GM19328 (cell line): ENCODE measurements around the gene GNE.
A peak's percentile ranks its signal among the peaks of the same experiment; 100 is the strongest.
"Not testable (repeated sequence)": the region's sequence is repeated elsewhere in the genome, so short reads cannot be mapped to it uniquely, and the experiment has no call there.

Experiments
- ATAC-seq: cut with Tn5 transposase; IDR thresholded peaks from one replicate; pipeline ENCODE4 v1.9.1; 2021; ENCODE audit warnings: mild to moderate bottlenecking, moderate library complexity; ENCODE audit not compliant: unreplicated experiment

GNE gene

DNA sequence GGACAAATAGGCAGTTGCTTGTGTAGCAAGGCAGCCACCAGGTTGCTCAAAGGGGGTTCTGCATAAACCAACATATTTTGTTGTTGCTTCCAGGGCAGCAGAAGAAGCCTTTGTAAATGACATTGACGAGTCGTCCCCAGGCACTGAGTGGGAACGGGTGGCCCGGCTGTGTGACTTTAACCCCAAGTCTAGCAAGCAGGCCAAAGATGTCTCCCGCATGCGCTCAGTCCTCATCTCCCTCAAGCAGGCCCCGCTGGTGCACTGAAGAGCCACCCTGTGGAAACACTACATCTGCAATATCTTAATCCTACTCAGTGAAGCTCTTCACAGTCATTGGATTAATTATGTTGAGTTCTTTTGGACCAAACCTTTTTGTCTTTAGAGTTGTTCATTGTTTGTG lies 46.7 kb downstream of the GNE start:
- ATAC-seq = no peak

DNA sequence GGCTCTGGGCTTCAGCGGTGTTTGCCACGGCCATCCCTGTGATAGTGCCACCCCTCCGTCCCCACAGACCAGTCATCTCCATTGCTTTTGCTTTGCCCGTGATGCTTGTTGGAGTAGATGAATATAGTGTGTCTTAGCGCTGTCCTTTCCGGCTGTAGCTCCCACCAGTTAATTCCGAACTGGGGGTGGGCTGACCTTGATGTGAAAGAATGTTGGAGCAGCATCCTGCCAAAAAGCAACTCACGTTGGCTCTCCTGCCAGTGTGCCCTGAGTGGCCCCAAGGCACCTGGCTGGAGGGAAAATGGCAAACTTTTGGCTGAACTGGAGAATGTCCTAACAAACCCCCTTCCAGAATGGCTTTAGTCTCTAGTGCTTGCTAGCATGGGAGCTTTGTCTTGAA lies 47.5 kb downstream of the GNE start:
- ATAC-seq = no peak

DNA sequence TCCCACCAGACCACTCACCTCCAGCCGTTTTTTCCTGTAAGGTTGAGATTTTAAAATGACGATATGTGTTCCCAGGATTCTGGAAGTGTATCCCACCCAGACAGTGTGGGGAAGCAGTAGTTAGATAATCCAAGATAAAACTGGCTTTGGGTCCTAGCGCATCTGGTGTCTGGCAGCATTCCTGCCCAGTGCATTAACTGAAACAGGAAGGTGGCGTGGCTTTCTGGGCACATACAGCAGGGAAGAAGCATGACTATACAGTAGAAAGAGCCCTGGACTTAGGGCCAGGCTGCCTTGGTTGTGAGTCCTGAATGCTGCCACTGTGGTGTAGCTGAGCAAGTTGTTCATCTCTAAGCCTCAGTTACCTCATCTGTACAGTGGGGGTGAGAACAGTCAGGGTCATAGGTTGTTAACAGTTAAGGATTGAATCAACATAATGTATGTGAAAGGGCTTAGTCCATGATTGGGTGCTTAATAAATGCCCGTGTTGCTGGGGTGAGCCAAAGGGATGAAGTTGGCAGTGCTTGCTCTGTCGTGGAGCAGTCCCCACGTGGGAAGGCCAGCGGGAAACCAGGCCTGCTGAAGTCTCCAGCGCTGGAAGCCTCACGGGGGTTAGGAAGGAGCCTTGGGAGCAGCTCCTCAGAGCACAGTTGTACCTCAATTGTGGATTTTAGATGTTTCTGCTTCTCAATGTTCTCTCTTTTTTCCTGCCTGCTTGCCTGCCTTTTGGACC lies 49.6 kb downstream of the GNE start:
- no peak for ATAC-seq

DNA sequence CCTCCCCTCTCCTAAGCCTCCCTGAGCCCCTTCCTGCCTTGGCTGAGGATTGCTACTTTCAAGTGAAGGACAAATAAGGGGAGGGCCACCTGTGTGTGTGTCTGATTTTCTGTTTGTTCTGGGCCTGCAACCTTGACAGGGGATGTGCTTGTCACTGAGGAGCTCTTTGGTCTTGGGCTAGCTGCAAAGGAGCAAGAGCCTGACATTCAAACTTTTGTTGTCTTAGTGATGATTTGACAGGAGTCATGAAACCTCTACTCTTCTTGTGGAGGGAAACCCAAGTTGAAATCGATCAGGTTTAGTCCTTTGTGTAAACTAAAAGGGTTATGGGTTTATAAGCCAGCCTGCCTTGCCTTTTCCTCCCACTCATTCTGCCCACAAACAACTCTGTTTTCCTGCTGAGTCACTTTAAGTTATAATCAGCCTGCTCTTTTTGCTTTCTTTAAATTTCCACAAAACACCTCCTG lies 50.7 kb downstream of the GNE start:
- ATAC-seq = no peak

DNA sequence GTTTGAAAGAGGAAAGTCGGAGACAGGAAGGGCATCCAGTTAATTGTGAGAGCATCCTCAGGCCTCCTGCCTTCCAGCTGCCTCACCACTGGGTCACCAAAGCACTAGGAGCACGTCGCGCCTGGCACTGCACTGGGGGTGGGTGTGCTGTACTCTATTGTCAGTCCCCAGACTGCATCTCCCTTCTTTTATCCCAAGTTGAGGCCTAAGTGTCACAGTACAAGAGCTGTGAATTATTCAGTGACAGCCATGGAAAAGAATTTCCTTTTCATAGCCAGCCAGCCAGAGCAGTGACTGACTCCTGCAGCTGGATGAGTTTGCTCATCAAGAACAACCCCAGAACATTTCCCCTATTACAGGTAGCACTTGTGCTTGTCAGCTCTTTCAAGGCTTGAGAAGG lies 51.2 kb downstream of the GNE start:
- no peak for ATAC-seq

DNA sequence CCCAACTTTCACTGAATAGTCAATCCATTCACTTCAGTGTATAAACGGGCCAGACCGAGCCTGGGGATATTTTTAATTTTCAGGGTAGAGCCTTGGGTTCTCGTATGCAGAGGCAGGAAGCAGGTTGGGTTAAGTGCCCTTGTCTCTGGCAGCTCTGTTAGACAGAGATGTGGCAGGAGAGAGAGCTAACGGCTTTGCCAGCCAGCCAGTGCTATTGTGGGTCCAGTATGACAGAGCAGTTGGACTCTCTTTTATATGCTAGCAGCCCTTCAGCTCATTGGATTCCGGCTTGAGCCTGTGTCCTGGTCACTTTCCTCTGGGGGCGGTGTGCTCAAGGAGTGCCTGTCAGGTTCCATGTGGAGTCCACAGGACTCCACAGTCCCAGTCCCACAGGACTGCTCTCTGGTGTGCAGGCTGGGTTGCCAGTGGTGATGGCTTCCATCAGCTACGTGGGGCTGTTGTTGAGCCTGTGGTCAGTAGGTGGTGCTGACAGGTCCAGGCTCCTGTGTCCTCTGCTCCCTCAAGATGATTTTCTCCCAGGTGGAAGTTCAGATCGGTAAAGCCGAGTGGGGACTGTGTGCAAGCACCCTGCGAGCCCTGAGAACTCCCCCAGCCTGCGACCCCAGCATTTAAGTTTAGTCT lies 53.2 kb downstream of the GNE start:
- no peak for ATAC-seq

DNA sequence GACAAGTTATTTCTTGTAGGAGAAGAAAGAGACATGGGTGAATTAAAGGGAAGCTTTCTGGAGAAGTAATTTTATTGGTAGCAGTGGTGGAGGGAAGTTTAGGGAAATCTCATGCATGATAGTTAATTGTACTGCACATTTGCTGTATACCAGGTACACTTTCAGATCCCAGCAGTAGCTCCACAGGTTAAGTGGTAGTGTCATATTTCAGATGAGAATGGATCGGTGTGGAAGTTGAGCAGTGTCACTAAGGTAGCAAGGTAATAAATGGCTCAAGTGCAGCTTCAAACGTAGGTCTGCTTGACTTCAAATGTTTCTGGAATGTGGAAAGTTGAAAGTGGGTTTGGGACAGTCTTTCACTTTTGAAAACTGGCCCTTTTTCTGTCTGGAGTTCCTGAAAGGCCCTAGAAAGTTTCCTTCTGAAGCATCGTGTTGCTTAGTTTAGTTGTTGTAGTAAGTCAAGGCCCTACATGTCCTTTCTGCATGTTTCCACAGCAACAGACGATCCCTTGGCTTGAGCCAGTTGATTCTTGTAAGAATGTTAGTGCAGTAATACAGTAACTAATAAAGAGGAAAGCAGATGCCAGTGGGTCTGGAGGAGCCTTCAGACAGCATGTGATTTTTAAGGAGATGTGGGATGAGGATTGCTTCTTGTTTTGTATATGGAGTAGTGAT lies 63.8 kb downstream of the GNE start:
- no peak for ATAC-seq

DNA sequence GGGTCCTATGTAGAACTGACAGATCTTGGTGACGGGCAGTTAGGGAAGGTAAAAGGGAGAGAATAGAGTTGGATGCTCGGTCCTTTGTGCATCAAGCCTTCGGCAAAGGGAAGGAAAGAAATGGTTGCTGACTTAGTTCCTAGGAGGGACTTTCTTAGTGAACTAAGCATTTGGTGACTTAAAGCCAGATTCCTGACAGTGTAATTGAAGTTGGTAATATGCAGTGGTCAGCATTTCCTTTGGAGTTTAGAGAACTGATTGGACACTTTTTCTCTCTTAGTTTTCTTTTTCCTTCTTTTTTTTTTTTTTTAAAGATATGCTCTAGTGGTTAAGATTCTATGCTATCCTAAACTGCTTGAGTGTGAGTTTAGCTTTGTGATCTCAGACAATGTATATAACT lies 65.2 kb downstream of the GNE start:
- no peak for ATAC-seq

DNA sequence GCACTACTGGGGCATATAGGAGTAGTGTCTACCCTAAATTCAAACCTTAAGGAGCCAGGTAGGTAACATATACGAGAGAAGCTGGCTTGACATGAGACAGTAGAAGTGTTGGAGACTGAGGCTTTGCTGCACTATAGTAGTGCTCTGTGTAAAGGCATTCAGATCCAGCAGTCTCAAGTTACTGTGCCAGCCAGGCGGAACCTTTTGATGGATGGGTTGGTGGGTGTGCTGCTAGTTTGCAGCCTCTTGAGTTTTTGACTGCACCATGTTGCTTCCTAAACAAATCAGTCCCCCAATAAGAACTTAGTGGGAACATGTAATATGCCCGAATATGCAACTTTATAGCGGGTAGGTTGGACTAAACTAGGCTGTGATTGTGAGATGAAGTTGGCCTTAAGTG lies 66.1 kb downstream of the GNE start:
- no peak for ATAC-seq

DNA sequence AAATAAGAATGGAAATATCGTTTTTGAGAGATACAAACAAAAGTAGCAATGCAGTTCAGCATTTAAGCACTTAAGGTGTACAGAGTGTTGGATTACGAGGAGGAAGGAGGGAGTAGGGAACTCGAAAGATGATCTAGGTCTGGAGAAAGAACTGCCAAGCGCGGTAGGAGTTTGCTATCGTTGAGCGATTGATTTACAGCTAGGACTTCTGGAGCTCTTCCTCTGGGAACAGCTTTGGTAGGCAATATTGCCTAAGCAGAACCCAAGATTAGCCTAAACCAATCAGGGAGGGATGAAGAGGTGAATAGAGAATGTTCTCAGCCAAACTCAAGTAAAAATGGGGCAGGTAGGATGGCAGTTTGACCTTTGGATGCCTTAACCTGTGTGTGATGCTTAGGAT lies 66.6 kb downstream of the GNE start:
- ATAC-seq = no peak

DNA sequence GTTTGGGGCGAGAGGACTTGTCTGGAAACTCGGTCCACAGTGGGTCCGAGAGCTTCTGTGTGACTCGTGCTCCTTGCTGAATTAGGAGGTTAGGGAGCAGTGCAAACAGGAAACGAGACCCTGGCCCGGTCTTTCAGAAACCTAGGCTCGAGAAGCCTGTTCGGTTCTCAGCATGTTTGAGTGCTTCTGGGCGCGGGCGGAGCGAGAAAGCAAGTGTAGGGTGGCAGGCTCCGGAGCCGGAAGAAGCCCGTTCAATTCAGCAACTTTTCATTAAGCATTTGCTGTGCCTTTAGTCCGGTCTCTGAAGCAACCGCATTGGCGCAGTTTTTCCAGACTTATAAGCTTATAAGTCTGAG lies 67.0 kb downstream of the GNE start:
- ATAC-seq = no peak

DNA sequence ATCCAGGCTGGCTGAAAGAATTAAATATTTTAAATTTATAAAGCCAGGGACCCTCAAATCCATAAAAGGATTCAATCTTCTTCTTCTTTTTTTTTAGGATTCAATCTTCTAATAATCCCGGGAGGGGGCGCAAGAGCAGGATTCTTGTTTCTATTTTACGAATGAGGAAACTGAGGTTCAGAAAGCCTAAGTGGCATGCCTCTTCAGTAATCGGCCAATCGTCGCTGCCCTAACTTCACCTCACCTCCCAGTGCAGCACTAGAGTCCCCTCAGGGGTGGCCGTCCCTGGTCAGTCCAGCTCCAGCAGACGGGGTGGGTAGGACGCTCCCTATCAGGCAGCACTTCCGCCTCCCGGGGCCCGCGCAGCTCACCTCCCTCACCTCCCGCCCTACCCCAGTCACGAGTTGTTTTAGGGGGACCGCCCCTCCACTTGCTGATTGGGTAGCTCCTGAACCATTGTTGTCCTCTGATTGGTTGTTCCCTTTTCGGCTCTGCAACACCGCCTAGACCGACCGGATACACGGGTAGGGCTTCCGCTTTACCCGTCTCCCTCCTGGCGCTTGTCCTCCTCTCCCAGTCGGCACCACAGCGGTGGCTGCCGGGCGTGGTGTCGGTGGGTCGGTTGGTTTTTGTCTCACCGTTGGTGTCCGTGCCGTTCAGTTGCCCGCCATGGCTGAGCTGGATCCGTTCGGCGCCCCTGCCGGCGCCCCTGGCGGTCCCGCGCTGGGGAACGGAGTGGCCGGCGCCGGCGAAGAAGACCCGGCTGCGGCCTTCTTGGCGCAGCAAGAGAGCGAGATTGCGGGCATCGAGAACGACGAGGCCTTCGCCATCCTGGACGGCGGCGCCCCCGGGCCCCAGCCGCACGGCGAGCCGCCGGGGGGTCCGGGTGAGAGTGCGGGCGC lies 67.6 kb downstream of the GNE start, which contains the start of gene CLTA:
Gene CLTA, plus strand, starts transcription at position 534 of the 902 bp plus-strand sequence. Its CDS starts 136 bp downstream, at position 670.
- peak; percentile 96 for ATAC-seq

DNA sequence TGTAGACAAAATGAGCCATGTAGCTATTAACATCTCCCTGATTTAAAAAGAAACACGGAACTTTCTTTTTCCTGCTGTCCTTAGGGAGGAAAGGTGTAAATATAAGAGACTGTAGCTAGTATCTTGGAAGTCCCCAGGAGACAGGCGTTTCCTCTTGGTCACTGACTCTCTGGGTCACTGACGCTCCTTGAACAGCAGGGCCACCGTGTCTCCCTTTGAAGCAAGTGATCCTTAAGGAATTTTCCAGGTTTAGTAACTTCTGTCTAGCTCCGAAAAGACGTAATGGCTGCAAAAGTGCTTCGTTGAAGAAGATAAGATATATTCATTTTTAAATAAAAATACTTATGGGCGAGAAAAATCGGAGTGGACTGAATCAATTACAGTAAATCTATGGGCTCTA lies 68.3 kb downstream of the GNE start:
- no peak for ATAC-seq

DNA sequence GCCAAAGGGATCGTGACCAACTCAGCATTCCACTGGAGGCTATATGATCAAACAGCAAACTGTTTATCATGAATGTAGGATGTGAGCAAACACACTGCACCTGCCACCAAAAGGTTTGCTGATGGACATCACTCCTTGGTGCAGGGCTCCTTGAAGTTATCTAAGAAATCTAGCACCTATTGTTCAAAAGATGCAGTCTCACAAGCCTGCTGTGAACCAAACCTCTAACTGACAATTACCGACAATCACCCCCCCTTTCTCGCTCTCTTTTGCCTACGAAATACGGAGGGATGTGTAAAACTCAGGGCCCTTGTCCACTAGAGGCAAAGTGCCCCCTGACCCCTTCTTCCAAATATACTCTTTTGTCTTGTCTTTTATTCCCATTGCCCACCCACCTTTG lies 70.0 kb downstream of the GNE start:
- no peak for ATAC-seq

DNA sequence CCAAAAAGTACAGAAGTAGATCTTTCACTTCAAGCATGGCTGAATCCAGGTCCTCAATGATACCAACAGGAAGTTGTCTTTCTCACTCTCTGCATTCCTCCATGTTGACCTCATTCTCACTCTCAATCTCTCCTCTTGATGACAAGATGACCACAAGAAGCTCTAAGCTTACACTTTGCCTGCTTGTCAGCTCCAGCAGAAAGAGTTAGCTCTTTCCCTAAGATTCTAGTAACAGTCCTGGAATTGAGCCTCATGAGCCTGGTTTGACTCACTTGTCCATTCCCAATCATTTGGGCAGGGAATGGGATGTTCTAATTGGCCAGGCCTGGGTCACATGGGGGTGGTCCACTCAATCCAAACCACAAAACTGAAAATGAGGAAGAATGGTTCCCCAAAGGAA lies 70.8 kb downstream of the GNE start:
- ATAC-seq = no peak

DNA sequence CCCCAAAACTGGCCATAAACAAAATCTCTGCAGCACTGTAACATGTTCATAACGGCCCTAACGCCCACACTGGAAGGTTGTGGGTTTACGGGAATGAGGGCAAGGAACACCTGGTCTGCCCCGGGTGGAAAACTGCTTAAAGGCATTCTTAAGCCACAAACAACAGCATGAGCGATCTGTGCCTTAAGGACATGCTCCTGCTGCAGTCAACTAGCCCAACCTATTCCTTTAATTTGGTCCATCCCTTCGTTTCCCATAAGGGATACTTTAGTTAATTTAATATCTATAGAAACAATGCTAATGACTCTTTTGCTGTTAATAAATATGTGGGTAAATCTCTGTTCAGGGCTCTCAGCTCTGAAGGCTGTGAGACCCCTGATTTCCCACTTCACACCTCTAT lies 78.0 kb downstream of the GNE start:
- not testable (repeated sequence) for ATAC-seq

DNA sequence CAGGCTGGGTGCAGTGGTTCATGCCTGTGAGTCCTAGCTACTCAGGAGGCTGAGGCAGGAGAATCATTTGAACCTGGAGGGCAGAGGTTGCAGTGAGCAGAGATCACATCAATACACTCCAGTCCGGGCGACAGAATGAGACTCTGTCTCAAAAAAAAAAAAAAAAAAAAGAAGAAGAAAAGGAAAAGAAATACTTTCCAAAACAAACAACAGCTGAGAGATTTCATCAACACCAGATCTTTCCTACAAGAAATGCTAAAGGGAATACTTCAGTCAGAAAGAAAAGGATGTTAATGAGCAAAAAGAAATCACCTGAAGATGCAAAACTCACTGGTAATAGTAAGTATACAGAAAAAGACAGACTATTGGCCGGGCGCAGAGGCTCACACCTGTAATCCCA lies 80.7 kb downstream of the GNE start:
- no peak for ATAC-seq

DNA sequence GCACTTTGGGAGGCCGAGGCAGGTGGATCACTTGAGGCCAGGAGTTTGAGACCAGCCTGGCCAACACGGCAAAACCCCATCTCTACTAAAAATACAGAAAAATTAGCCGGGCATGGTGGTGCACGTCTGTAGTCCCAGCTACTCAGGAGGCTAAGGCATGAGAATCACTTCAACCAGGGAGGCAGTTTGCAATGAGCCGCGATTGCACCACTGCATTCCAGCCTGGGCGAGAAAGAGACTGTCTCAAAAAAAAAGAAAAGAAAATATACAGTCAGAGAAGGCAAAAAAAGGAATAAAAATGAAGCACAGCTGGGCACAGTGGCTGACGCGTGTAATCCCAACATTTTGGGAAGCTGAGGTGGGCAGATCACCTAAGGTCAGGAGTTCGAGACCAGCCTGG lies 81.8 kb downstream of the GNE start:
- ATAC-seq = not testable (repeated sequence)

DNA sequence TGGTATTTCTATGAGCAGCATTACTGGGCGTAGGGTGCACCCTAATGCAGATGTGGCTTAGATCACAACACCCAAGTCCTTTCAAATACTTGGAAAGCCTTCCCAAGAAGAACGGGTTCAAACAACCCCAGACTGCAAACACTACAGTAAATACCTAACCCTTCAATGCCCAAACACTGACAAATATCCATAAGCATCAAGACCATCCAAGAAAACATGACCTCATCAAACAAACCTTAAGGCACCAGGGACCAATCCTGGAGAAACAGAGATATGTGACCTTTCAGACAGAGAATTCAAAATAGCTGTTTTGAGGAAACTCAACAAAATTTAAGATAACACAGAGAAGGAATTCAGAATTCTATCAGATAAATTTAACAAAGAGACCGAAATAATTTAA lies 83.0 kb downstream of the GNE start:
- not testable (repeated sequence) for ATAC-seq

DNA sequence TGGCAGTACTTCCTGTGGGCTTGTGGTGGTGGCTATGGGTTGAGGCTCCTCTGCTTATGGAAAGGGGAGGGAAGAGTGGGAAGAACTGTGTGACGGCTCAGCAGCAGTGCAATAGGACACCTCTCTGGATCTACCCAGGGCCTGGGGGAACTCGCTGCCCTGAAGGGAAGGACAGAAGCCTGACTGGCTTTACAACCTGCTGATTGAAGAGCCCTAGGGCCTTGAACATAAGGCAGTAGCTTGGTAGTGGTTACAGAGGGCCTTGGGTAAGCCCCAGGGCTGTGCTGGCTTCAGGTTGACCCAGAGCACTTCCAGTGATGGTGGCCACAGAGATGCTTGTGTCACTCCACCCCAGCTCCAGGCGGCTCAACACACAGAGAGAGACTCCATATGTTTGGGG lies 83.5 kb downstream of the GNE start:
- ATAC-seq = no peak

DNA sequence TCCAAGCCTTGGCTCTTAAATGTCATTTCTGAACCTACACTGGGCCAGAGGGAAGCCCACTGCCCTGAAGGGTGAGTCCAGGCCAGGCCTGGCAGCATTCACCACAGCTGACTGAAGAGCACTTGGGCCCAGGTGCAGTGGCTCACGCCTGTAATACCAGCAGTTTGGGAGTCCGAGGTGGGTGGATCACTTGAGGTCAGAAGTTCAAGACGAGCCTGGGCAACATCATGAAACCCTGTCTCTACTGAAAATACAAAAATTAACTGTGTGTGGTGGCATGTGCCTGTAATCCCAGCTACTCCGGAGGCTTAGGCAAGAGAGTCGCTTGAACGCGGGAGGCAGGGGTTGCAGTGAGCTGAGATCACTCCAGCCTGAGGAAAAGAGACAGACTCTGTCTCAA lies 84.0 kb downstream of the GNE start:
- ATAC-seq = no peak
